Femur (tissue), 1 donor: Measurements from ENCODE around the gene RNASEL.

Experiments used
- DNase-seq: peaks from one replicate; pipeline ENCODE4 v3.0.0-alpha.2; 2017

RNASEL gene

GRCh38 chr1:182620924-182621585, 32.0 kb upstream of the RNASEL start:
- DNase-seq = no peak

- peak; percentile 58 for DNase-seq
Observed at GRCh38 chr1:182617734-182618351, 28.8 kb upstream of the RNASEL start.

- no peak for DNase-seq
Observed at GRCh38 chr1:182617014-182617429, 28.0 kb upstream of the RNASEL start.

- DNase-seq = peak; percentile 84
Observed at GRCh38 chr1:182616130-182617013, 27.3 kb upstream of the RNASEL start.

GRCh38 chr1:182615468-182616129, 26.5 kb upstream of the RNASEL start:
- DNase-seq = peak; percentile 87

GRCh38 chr1:182614796-182615454, 25.9 kb upstream of the RNASEL start:
- DNase-seq = peak; percentile 95

GRCh38 chr1:182611787-182612186, 22.7 kb upstream of the RNASEL start:
- peak; percentile 50 for DNase-seq

GRCh38 chr1:182611326-182611725, 22.3 kb upstream of the RNASEL start:
- DNase-seq = no peak

GRCh38 chr1:182610606-182611194, 21.6 kb upstream of the RNASEL start:
- no peak for DNase-seq

- DNase-seq = no peak
Observed at GRCh38 chr1:182608845-182609610, 20.0 kb upstream of the RNASEL start.

- no peak for DNase-seq
Observed at GRCh38 chr1:182608236-182608635, 19.2 kb upstream of the RNASEL start.

GRCh38 chr1:182607566-182607965, 18.5 kb upstream of the RNASEL start:
- no peak for DNase-seq

- DNase-seq = peak; percentile 96
Observed at GRCh38 chr1:182604175-182605164, 15.4 kb upstream of the RNASEL start, which contains the start of gene RGS16. Gene RGS16, minus strand, starts transcription at chr1:182604389. Its CDS starts 130 bp downstream, at chr1:182604259.

GRCh38 chr1:182603646-182604174, 14.7 kb upstream of the RNASEL start:
- peak; percentile 57 for DNase-seq

- no peak for DNase-seq
Observed at GRCh38 chr1:182602935-182603645, 14.0 kb upstream of the RNASEL start.

GRCh38 chr1:182601913-182602312, 12.9 kb upstream of the RNASEL start:
- DNase-seq = no peak

GRCh38 chr1:182601416-182601786, 12.3 kb upstream of the RNASEL start:
- DNase-seq = peak; percentile 81

- DNase-seq = no peak
Observed at GRCh38 chr1:182600745-182601415, 11.8 kb upstream of the RNASEL start.
